WTC11 (cell line): ENCODE data around the gene CROCC. TPM values are rescaled to one million over a fixed set of nuclear protein-coding genes. Genes with fewer than 3 reads are reported as not detected.

Experiments
- ATAC-seq: fragments of 200-7000 bp; cut with Tn5 transposase; 2 replicates; pipeline ENCODE4 v1.10.0; 2021; ENCODE audit warnings: mild to moderate bottlenecking, moderate library complexity
- CTCF ChIA-PET: fragments of 300-600 bp; sonication (Branson Sonifier 250); formaldehyde crosslinking; loops from one replicate; lab custom pipeline; 2021; ENCODE audit warnings: antibody characterized with exemption; lab: Charles Lee
- POLR2A ChIA-PET: fragments of 350-600 bp; sonication (Branson Sonifier 250); formaldehyde crosslinking; loops from one replicate; lab custom pipeline; 2021; ENCODE audit warnings: antibody characterized with exemption; lab: Charles Lee
- DNase-seq: peaks from one replicate; pipeline ENCODE4 v3.0.0; 2021; ENCODE audit warnings: low spot score
- H3K27ac Mint-ChIP-seq: 2 replicates; pipeline ENCODE4 v1.8.0; 2021; ENCODE audit warnings: mixed read lengths
- H3K27me3 Mint-ChIP-seq: 2 replicates; pipeline ENCODE4 v1.8.0; 2021; ENCODE audit warnings: low read depth, mild to moderate bottlenecking, moderate library complexity, mixed read lengths
- H3K36me3 Mint-ChIP-seq: 2 replicates; pipeline ENCODE4 v1.8.0; 2021; ENCODE audit warnings: mixed read lengths
- H3K4me1 Mint-ChIP-seq: 2 replicates; pipeline ENCODE4 v1.8.0; 2022; ENCODE audit warnings: mixed read lengths
- H3K4me3 Mint-ChIP-seq: 2 replicates; pipeline ENCODE4 v1.8.0; 2021; ENCODE audit warnings: mild to moderate bottlenecking, moderate library complexity, mixed read lengths
- H3K9me3 Mint-ChIP-seq: 2 replicates; pipeline ENCODE4 v1.8.0; 2021; ENCODE audit warnings: mixed read lengths
- CBFB ChIP-seq: sonication (generic); formaldehyde crosslinking; IDR thresholded peaks from 2 replicates; pipeline ENCODE4 v1.8.1; 2022; ENCODE audit warnings: mild to moderate bottlenecking, low read depth, missing genetic modification reagents
- CREB1 ChIP-seq: sonication (generic); formaldehyde crosslinking; IDR thresholded peaks from 2 replicates; pipeline ENCODE4 v1.8.0; 2023; ENCODE audit warnings: mild to moderate bottlenecking, missing genetic modification reagents
- CREM ChIP-seq: sonication (generic); formaldehyde crosslinking; IDR thresholded peaks from 2 replicates; pipeline ENCODE4 v1.8.1; 2022; ENCODE audit warnings: mild to moderate bottlenecking, missing genetic modification reagents, moderate library complexity
- EMX1 ChIP-seq: fragments of 250-450 bp; sonication (Bioruptor Pico); IDR thresholded peaks from 2 replicates; pipeline ENCODE4 v1.8.0; 2021; ENCODE audit warnings: mild to moderate bottlenecking
- JUN ChIP-seq: sonication (generic); formaldehyde crosslinking; IDR thresholded peaks from 2 replicates; pipeline ENCODE4 v1.8.0; 2023; ENCODE audit warnings: mild to moderate bottlenecking, missing genetic modification reagents
- KAT7 ChIP-seq: sonication (generic); formaldehyde crosslinking; IDR thresholded peaks from 2 replicates; pipeline ENCODE4 v1.8.1; 2023; ENCODE audit warnings: missing genetic modification reagents, mild to moderate bottlenecking, borderline replicate concordance
- MXD4 ChIP-seq: fragments of 250-450 bp; sonication (Bioruptor Pico); IDR thresholded peaks from 2 replicates; pipeline ENCODE4 v1.8.0; 2021; ENCODE audit warnings: mild to moderate bottlenecking, moderate library complexity, borderline replicate concordance
- NFATC4 ChIP-seq: fragments of 250-450 bp; sonication (Bioruptor Pico); IDR thresholded peaks from 2 replicates; pipeline ENCODE4 v1.9.0; 2021; ENCODE audit warnings: mild to moderate bottlenecking
- NFYB ChIP-seq: sonication (generic); formaldehyde crosslinking; conservative IDR thresholded peaks from 2 replicates; pipeline ENCODE4 v1.8.0; 2022; ENCODE audit warnings: low read depth, missing genetic modification reagents
- PRRX2 ChIP-seq: fragments of 250-450 bp; sonication (Bioruptor Pico); IDR thresholded peaks from 2 replicates; pipeline ENCODE4 v1.8.0; 2021; ENCODE audit warnings: mild to moderate bottlenecking
- RELA ChIP-seq: sonication (generic); formaldehyde crosslinking; IDR thresholded peaks from 2 replicates; pipeline ENCODE4 v1.8.1; 2022; ENCODE audit warnings: missing genetic modification reagents, mild to moderate bottlenecking, borderline replicate concordance
- SMAD3 ChIP-seq: sonication (generic); formaldehyde crosslinking; IDR thresholded peaks from 2 replicates; pipeline ENCODE4 v1.8.0; 2022; ENCODE audit warnings: missing genetic modification reagents, mild to moderate bottlenecking, borderline replicate concordance
- TCF7 ChIP-seq: sonication (generic); formaldehyde crosslinking; IDR thresholded peaks from 2 replicates; pipeline ENCODE4 v1.8.0; 2022; ENCODE audit warnings: mild to moderate bottlenecking, low read depth, missing genetic modification reagents, moderate library complexity
- TP53 ChIP-seq: sonication (generic); formaldehyde crosslinking; IDR thresholded peaks from 2 replicates; pipeline ENCODE4 v1.8.1; 2023; ENCODE audit warnings: mild to moderate bottlenecking, missing genetic modification reagents
- ZNF219 ChIP-seq: sonication (generic); formaldehyde crosslinking; IDR thresholded peaks from 2 replicates; pipeline ENCODE4 v1.8.0; 2023; ENCODE audit warnings: missing genetic modification reagents, mild to moderate bottlenecking, borderline replicate concordance
- ZNF317 ChIP-seq: sonication (generic); formaldehyde crosslinking; IDR thresholded peaks from 2 replicates; pipeline ENCODE4 v1.8.1; 2023; ENCODE audit warnings: low read depth, mild to moderate bottlenecking, moderate library complexity, missing genetic modification reagents, borderline replicate concordance
- ZNF416 ChIP-seq: fragments of 250-450 bp; sonication (Bioruptor Pico); IDR thresholded peaks from 2 replicates; pipeline ENCODE4 v1.9.0; 2021; ENCODE audit warnings: mild to moderate bottlenecking, inconsistent platforms
- total RNA-seq: library from RNA; stranded (reverse); gene quantifications from 3 replicates; pipeline ENCODE4 v1.2.3, GENCODE V29; 2021
- TF ChIP-seq, protein P1 (sequence below): sonication (generic); formaldehyde crosslinking; IDR thresholded peaks from 2 replicates; pipeline ENCODE4 v1.8.1; 2023; ENCODE audit warnings: mild to moderate bottlenecking, missing genetic modification reagents
- TF ChIP-seq, protein P2 (sequence below): sonication (generic); formaldehyde crosslinking; IDR thresholded peaks from 2 replicates; pipeline ENCODE4 v1.8.1; 2022; ENCODE audit warnings: low read depth, missing genetic modification reagents, borderline replicate concordance
- TF ChIP-seq, protein P3 (sequence below): sonication (generic); formaldehyde crosslinking; IDR thresholded peaks from 2 replicates; pipeline ENCODE4 v1.8.0; 2023; ENCODE audit warnings: missing genetic modification reagents, mild to moderate bottlenecking, borderline replicate concordance
- TF ChIP-seq, protein P4 (sequence below): sonication (generic); formaldehyde crosslinking; IDR thresholded peaks from 2 replicates; pipeline ENCODE4 v1.8.1; 2023; ENCODE audit warnings: mild to moderate bottlenecking, missing genetic modification reagents, moderate library complexity
- TF ChIP-seq, protein P5 (sequence below): sonication (generic); formaldehyde crosslinking; IDR thresholded peaks from 2 replicates; pipeline ENCODE4 v1.8.1; 2022; ENCODE audit warnings: mild to moderate bottlenecking, missing genetic modification reagents, moderate library complexity, borderline replicate concordance
- TF ChIP-seq, protein P6 (sequence below): fragments of 250-450 bp; sonication (Bioruptor Pico); IDR thresholded peaks from 2 replicates; pipeline ENCODE4 v1.9.0; 2021; ENCODE audit warnings: moderate library complexity, mild to moderate bottlenecking, inconsistent platforms, borderline replicate concordance
- TF ChIP-seq, protein P7 (sequence below): sonication (generic); formaldehyde crosslinking; IDR thresholded peaks from 2 replicates; pipeline ENCODE4 v1.8.0; 2022; ENCODE audit warnings: mild to moderate bottlenecking, missing genetic modification reagents

The CROCC gene
- total RNA-seq, 1 experiment from 2014 or later = 75.6 TPM

DNA sequence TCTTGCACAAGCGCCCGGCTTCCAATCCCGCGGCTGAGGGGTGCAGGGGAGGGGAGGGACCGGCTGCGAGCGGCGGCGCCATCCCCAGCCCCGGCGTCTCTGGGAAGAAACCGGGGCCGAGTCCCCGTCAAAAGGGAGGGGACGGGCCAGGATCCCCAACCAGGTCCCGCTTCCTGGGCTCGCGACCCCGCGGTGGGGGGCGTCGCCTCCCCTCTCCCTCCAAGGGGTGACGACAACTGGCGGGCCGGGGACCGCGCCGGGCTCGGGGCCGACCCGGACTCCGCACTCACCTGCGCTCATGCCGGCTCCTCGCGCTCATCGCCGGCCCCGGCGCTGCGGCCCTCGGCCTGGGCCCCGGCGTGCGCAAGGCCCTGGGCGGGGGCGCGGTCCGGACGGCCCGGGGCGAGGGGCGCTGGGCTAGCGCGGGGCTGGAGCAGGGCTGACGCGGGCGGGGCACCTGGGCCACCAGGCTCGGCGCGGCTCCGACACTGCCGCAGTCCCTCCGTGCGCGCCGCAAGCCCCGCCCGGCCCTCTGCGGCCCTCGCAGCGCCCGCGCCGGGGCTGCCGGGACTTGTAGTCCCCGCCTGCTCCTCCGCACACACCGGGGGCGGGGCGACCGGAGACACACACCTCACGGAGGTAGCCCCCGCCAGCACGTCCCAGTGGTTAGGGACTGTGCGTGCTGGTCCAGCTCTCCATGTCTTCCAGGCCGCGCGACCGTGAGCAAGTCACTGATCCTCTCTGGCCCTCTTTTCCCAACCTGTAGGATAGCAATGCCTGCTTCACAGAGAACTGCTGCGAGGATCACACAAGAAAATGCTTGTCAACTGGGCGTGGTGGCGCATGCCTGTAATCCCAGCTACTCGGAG lies 89.9 kb downstream of the CROCC start, which contains the start of gene ATP13A2 (continued):
- TF ChIP-seq, protein P1, sequence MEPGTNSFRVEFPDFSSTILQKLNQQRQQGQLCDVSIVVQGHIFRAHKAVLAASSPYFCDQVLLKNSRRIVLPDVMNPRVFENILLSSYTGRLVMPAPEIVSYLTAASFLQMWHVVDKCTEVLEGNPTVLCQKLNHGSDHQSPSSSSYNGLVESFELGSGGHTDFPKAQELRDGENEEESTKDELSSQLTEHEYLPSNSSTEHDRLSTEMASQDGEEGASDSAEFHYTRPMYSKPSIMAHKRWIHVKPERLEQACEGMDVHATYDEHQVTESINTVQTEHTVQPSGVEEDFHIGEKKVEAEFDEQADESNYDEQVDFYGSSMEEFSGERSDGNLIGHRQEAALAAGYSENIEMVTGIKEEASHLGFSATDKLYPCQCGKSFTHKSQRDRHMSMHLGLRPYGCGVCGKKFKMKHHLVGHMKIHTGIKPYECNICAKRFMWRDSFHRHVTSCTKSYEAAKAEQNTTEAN (CRISPR knock-in tag) = no peak
- TF ChIP-seq, protein P2, sequence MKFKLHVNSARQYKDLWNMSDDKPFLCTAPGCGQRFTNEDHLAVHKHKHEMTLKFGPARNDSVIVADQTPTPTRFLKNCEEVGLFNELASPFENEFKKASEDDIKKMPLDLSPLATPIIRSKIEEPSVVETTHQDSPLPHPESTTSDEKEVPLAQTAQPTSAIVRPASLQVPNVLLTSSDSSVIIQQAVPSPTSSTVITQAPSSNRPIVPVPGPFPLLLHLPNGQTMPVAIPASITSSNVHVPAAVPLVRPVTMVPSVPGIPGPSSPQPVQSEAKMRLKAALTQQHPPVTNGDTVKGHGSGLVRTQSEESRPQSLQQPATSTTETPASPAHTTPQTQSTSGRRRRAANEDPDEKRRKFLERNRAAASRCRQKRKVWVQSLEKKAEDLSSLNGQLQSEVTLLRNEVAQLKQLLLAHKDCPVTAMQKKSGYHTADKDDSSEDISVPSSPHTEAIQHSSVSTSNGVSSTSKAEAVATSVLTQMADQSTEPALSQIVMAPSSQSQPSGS (CRISPR knock-in tag) = no peak
- TF ChIP-seq, protein P3, sequence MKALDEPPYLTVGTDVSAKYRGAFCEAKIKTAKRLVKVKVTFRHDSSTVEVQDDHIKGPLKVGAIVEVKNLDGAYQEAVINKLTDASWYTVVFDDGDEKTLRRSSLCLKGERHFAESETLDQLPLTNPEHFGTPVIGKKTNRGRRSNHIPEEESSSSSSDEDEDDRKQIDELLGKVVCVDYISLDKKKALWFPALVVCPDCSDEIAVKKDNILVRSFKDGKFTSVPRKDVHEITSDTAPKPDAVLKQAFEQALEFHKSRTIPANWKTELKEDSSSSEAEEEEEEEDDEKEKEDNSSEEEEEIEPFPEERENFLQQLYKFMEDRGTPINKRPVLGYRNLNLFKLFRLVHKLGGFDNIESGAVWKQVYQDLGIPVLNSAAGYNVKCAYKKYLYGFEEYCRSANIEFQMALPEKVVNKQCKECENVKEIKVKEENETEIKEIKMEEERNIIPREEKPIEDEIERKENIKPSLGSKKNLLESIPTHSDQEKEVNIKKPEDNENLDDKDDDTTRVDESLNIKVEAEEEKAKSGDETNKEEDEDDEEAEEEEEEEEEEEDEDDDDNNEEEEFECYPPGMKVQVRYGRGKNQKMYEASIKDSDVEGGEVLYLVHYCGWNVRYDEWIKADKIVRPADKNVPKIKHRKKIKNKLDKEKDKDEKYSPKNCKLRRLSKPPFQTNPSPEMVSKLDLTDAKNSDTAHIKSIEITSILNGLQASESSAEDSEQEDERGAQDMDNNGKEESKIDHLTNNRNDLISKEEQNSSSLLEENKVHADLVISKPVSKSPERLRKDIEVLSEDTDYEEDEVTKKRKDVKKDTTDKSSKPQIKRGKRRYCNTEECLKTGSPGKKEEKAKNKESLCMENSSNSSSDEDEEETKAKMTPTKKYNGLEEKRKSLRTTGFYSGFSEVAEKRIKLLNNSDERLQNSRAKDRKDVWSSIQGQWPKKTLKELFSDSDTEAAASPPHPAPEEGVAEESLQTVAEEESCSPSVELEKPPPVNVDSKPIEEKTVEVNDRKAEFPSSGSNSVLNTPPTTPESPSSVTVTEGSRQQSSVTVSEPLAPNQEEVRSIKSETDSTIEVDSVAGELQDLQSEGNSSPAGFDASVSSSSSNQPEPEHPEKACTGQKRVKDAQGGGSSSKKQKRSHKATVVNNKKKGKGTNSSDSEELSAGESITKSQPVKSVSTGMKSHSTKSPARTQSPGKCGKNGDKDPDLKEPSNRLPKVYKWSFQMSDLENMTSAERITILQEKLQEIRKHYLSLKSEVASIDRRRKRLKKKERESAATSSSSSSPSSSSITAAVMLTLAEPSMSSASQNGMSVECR (CRISPR knock-in tag) = no peak
- TF ChIP-seq NFATC4 (CRISPR knock-in tag) (no peak), KAT7 (CRISPR knock-in tag) (0 out of 2 replicates have a peak, but pooled peaks have one; percentile 38), TP53 (CRISPR knock-in tag) (no peak), ZNF416 (no peak), CREB1 (CRISPR knock-in tag) (no peak), TCF7 (CRISPR knock-in tag) (0 out of 2 replicates have a peak, but pooled peaks have one; percentile 4), NFYB (CRISPR knock-in tag) (no peak), MXD4 (CRISPR knock-in tag) (no peak), CREM (CRISPR knock-in tag) (0 out of 2 replicates have a peak, but pooled peaks have one; percentile 26), ZNF219 (CRISPR knock-in tag) (peak; percentile 73; the same call in 1 of the 2 replicates), EMX1 (CRISPR knock-in tag) (no peak)
- TF ChIP-seq, protein P4, sequence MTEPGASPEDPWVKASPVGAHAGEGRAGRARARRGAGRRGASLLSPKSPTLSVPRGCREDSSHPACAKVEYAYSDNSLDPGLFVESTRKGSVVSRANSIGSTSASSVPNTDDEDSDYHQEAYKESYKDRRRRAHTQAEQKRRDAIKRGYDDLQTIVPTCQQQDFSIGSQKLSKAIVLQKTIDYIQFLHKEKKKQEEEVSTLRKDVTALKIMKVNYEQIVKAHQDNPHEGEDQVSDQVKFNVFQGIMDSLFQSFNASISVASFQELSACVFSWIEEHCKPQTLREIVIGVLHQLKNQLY (CRISPR knock-in tag) = no peak

DNA sequence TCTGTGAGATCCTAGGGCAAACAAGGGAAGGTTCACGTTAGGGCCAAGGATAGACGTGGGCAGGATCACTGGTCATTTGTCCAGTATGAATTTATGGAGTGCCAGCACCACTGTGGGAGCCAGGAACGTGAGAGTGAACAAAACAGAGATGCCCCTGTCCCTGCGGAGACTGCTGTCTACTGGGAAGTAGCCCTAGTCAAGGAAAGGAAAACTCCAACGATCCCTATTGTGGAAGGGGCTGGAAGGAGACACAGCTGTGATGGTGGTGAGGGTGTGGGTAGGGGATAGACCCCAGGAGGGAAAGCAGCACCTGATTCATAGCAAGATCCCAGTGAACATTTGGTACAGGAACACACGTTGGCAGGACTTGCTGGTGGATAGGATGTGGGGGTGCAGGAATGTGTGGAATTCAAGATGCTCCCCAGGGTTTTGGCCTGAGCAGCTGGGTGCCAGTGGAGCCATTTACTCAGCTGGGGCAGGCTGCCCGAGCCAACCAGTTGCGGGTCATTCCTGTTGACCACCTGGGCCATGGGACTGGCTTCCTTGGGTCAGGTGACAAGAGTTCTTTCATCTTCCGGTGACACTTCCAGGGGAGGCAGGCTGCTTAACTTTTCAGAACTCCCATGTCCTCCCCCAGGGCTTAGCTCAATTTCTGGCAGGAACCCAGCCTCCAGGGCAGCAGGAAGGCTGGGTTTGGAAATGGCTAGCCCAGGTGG lies 91.2 kb downstream of the CROCC start:
- Mint-ChIP-seq H3K4me3 (peak overlapping the region; percentile 73; the same call in 1 of the 2 replicates), H3K27ac (peak overlapping the region; percentile 84), H3K4me1 (peaks cover 65% of the 10 kb centered on the region), H3K9me3 (no peaks in the 10 kb centered on the region), H3K27me3 (no peaks in the 10 kb centered on the region), H3K36me3 (peaks cover 3% of the 10 kb centered on the region)
- DNase-seq = peak; percentile 45
- ATAC-seq = no peak
- CTCF ChIA-PET = interaction anchor here (0.8 to 3.2 kb wide), 8 partner anchors 13 to 61 kb away, joined by 3 to 19 read pairs (median 5); no protein-coding TSS in a partner anchor
- POLR2A ChIA-PET = interaction anchor here (0.8 to 1.0 kb wide), 2 partner anchors 16 to 40 kb away, joined by 3 read pairs; no protein-coding TSS in a partner anchor
- TF ChIP-seq, protein P5, sequence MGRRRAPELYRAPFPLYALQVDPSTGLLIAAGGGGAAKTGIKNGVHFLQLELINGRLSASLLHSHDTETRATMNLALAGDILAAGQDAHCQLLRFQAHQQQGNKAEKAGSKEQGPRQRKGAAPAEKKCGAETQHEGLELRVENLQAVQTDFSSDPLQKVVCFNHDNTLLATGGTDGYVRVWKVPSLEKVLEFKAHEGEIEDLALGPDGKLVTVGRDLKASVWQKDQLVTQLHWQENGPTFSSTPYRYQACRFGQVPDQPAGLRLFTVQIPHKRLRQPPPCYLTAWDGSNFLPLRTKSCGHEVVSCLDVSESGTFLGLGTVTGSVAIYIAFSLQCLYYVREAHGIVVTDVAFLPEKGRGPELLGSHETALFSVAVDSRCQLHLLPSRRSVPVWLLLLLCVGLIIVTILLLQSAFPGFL (CRISPR knock-in tag) = no peak
- no peak for TF ChIP-seq CBFB
- TF ChIP-seq SMAD3 (CRISPR knock-in tag) = no peak
- no peak for TF ChIP-seq JUN (CRISPR knock-in tag)
- no peak for TF ChIP-seq PRRX2 (CRISPR knock-in tag)
- TF ChIP-seq ZNF317 (CRISPR knock-in tag) = no peak
- TF ChIP-seq, protein P6, sequence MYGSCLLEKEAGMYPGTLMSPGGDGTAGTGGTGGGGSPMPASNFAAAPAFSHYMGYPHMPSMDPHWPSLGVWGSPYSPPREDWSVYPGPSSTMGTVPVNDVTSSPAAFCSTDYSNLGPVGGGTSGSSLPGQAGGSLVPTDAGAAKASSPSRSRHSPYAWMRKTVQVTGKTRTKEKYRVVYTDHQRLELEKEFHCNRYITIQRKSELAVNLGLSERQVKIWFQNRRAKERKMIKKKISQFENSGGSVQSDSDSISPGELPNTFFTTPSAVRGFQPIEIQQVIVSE (CRISPR knock-in tag) = no peak
- TF ChIP-seq, protein P7, sequence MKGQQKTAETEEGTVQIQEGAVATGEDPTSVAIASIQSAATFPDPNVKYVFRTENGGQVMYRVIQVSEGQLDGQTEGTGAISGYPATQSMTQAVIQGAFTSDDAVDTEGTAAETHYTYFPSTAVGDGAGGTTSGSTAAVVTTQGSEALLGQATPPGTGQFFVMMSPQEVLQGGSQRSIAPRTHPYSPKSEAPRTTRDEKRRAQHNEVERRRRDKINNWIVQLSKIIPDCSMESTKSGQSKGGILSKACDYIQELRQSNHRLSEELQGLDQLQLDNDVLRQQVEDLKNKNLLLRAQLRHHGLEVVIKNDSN = peak; percentile 36; the same call in 1 of the 2 replicates
- no peak for TF ChIP-seq RELA (CRISPR knock-in tag)
